HG02642 (cell line): Measurements from ENCODE around the gene CCDC91.
"Not testable (repeated sequence)": the region's sequence is repeated elsewhere in the genome, so short reads cannot be mapped to it uniquely, and the experiment has no call there.

Experiments used
- ATAC-seq: cut with Tn5 transposase; IDR thresholded peaks from one replicate; pipeline ENCODE4 v1.9.1; 2021; ENCODE audit warnings: mild to moderate bottlenecking; ENCODE audit not compliant: unreplicated experiment, poor library complexity

CCDC91 gene

DNA sequence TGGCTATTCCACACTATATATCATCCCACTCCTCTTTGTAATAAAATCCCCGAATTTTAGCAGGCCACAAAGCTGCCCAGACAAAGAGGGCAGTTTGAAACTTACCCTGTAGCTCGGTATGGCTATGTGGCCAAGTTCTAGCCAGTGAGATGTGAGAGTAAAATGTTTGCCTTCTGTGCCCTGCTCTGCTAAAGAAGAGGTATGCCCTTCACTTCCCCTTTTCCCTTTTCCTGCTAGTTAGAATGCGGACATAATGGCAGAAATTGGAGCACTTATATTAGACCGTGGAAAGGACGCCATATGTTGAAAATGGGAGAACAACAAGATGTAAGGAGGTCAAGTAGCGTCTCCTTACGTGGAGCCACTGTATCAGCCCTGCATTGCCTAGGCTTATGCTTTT is 11.5 kb upstream of the CCDC91 start:
- no peak for ATAC-seq

DNA sequence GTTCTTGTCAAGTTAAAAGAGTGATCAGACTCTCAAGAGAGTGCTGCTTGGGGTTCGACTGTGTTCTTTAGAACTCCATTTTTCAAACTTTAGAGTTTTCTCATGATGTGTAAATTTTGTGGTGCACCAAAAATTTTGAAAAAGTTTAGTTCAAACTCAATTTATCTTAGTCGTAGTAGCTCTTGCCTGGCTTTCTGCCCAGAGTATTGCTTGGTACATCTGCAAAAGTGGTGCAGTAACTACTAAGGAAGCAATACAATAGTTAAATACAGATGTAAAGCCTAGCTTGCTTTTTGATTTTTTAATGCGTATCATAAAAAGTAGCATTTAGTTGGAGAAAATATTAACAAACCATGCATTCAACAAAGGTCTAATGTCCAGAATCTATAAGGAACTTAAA is 9.5 kb upstream of the CCDC91 start:
- ATAC-seq, result no peak

DNA sequence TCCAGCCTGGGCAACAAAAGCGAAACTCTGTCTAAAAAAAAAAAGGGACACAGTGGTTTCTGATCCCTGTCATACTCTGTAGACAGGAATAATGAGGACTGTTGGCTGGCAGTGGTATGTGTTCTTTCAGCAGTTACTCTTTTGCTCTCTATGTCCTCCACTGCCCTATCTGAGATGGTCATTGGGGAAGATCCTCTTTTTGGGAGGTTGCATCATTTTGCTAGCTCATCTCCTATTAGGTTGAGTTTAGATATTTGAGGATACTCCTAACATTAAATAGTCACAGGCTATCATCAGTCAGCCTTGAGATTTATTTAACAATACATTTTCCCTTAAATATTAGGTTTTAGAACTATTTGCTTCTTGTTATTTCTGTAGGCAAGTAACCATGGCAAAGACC is 5.9 kb upstream of the CCDC91 start:
- no peak for ATAC-seq

DNA sequence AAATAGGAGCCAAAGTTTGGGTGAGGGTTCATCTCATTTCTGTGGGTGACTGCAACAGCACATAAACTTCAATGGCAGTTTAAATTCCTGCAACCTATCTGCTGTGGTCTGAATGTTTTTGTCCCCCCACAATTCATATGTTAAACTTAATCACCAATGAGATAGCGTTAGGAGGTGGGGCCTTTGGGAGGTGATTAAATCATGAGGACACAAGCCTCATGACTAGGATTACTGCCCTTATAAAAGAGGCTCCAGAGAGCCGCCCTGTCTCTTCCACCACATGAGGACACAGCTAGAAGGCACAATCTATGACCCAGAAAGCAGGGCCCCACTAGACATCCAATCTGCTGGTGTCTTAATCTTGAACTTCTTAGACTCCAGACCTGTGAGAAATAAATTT is 3.8 kb upstream of the CCDC91 start:
- ATAC-seq, result no peak

DNA sequence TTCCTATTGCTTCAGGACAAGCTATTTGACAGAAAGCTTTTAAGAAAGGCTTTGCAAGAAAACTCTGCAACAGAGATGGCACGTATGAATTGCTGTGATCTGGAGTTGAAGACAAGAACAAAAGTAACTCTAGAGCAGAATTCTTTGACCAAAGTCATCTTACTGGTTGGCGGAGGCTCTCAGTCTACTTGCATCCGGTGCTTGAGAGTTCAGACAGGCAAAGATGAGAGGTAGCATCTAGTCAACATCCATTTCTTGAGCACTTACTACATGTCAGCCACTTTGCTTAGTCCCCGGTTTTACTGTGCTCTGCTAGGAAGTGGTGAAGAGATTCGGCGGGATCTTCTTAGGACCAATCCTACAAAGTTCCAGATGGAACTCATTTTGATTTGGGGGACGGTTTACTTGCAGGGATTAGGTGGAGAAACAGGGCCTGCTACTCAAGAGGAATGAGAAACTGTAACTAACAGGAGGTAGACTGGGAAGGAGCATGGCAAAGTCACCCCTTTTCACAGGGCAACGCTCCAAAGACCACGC is 404 bp upstream of the CCDC91 start:
- ATAC-seq, result no peak

DNA sequence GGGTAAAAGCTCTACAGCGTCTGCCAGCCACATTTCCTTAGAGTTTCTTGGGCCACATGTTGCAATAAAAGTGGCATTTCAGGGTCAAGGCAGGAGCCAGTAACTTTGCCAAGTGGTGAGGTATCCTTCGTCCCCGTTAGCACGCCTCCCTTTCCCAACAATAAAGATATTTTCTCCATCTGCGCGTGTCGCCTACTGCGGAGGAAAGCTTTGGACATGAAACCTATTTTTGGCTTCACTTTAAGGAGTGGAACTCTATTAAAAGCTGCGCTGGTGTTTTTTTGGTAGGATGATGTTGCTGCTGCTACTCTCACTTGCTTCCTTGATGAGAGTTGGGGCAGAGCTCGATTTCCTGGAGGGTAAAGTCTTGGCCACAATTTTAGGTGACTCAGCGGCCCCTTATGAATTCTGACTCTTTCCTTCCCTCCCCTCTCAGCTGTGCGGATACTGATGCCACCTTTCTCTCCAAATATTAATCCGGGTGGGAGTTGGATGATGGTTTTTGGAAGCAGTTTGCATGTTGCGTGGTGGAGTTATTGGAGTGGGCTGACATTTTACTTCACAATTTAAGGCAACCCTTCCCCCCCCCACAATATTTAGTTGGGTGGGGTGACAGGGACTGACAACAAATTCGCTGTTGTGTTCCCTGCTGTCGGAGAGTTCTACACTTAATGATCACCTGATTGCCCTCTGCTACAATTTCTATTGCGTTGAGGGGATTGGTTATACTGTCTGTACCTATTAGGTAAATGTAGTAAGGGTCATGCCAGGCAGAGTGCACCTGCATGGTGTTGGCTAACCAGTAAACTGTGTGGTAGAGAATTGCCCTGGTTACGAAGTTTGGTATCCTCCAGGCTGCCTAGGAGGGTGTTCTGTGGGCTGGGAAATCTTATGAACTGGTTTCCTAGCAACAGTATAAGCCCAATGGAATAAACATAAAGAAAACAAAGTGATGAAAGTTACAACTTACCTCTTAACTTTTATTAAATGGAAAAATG is 1.1 kb downstream of the CCDC91 start:
- peak; percentile 8 for ATAC-seq

DNA sequence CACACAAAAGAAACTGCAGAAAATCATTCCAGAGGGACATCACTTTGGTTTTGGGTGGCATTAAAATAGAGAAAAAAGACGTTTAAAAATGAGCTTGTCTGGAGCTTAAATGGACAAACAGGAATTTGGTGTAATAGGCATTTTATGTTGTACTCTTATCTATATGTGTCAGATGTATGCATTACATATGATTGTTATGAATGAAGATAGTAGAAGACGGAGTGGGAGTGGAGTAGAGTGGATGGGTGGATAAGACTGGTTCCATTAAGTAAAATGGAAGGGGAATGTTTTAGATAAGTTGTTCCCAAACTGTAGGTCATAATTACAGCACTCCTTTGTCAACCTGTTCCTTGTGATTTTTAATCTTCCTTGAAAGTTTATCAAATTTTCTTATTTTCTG is 1.9 kb downstream of the CCDC91 start:
- no peak for ATAC-seq

DNA sequence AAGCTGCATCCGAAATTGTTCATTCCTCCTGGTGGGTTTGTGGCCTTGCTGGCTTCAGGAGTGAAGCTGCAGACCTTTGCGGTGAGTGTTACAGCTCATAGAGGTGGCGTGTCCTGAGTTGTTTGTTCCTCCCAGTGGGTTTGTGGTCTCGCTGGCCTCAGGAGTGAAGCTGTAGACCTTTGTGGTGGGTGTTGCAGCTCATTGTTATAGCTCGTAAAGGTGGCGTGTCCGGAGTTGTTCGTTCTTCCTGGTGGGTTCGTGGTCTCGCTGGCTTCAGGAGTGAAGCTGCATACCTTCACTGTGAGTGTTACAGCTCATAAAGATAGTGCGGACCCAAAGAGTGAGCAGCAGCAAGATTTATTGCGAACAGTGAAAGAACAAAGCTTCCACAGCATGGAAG is 4.4 kb downstream of the CCDC91 start:
- ATAC-seq, result not testable (repeated sequence)

DNA sequence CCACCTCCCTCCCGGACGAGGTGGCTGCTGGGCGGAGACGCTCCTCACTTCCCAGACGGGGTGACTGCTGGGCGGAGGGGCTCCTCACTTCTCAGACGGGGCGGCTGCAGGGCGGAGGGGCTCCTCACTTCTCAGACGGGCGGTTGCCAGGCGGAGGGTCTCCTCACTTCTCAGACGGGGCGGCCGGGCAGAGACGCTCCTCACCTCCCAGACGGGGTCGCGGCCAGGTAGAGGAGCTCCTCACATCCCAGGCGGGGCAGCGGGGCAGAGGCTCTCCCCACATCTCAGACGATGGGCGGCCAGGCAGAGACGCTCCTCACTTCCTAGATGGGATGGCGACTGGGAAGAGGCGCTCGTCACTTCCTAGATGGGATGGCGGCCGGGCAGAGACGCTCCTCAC is 10.9 kb downstream of the CCDC91 start:
- ATAC-seq, result not testable (repeated sequence)

DNA sequence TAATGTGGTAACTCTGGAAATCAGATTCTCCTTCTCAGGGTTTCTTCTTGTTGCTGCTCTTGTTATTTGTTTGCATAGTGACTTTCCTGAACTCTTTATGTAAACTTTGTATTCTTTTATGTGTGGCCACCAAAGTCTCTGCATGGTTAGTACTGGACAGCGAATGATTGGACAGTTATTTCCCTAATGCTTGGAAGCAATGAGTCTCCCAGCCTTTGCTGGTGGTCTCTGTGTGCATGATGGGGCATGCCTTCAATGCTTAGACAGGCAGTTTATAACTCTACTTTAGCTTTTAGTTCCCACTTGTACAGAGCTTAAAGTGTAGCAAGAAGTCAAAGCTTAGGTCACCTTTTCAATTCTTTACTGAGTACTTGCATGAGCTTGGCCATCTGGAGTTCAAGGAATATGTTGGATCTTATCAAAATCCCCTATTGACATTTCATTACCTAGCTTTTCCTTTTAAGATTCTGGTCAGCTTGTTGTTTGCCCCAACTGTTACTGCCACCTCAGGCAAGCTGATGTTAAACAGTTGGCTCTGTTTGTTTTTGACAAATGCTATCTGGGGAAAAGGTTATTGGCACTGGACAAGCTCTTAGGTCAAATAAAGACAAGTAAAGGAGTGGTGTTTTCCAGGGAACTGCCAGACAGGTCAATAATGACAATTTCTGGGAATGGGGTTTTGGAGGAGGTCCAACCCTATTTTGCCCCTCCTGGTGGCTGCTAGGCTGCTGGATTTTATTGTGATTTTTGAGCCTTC is 12.3 kb downstream of the CCDC91 start:
- no peak for ATAC-seq

DNA sequence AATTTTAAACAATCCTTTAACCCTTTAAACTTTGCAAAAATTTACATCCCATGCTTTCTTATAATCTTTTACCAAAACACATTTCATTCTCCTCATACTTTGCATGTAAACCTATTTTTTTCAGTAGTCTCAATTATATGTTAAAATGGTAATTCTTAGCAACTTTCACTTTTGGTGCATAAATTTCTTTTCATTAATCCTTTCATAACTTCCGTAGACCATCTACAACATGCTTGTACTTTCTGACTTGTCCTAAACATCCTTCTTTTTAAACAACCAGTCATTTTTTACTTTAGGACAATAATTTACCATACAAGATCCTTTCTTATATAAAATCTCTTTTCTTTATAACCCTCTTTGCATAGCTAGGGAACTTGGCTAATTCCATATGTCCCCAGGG is 19.5 kb downstream of the CCDC91 start:
- no peak for ATAC-seq

DNA sequence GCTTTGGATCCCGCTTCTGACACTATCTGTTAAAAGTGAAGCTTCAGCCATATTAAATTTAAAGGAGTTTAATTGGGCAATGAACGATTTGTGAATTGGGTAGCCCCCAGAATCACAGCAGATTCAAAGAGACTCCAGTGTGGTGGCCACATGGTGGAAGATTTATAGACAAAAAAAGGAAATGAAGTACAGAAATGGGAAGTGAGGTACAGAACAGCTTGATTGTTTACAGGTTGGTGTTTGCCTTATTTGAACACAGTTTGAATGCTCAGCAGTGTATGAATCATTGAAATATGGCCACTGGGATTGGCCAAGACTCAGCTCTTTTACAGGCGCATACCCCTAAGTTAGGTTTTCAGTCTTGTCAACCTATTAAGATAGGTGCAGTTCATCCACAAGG is 21.9 kb downstream of the CCDC91 start:
- no peak for ATAC-seq

DNA sequence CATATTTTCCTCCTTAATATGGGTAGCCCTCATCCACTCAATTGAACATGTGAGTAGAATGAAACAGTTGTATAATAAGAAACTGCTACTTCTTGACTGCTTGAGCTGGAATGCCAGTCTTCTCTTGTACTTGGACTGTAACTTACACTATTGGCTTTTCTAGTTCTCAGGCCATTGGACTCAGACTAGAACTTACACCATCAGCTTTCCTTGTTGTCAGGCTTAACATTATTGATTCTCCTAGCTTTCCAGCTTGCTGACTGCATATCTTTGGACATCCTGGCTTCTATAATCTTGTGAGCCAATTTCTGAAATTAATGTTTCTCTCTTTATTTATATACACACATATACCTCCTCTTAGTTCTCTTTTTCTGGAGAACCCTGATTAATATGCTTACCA is 24.8 kb downstream of the CCDC91 start:
- ATAC-seq, result no peak

DNA sequence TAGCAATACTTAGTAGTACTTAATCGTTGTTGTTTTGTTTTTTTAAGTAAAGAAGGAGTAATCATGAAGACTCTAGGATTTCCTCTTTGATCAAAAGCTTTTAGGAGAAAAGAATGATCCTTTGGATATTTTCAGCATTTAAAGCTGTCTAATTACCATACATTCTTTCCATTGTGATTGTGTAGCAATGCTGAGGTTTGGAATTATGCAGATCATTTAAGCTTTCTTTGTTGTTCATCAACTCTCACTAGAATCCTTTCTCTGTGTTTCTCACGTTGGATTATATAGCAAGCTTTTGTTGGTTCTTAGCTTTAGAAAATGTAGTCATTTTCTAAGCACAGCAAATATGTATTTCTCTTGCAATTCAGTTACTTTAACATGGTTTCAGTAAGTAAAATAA is 25.8 kb downstream of the CCDC91 start:
- no peak for ATAC-seq

DNA sequence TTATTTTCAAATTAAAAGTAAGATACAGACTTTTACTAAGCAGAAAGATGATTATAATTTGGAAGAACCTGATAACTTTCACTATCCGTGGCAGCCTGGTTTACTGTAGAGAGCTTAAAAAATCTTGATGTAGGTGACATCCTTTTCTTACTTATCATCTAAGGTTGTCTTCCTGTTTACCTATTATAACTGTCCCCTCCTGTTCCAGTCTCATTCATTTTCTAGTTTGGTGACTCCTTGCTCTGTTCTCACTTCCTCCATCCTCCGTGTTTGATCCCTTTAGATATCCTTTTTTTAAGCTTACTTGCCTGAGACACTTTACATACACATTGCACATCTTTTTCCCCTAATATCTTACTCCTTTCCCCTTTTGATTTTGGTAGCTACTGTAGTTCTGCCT is 27.5 kb downstream of the CCDC91 start:
- no peak for ATAC-seq

DNA sequence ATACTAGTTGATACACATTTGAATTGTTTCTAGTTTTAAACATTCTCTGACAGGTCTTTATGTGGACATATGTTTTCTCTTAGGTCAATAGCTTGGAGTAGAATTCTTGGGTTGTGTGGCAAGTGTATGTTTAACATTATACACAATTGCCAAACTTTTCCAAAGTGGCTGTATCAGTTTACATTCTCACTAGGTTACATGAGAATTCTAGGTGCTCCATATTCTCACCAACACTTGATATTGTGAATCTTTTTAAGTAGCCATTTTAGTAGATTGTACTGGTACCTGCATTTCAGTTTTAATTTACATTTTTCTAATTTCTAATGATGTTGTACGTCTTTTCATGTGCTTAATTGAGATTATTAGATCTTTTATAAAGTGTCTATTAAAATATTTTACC is 28.6 kb downstream of the CCDC91 start:
- ATAC-seq, result no peak

DNA sequence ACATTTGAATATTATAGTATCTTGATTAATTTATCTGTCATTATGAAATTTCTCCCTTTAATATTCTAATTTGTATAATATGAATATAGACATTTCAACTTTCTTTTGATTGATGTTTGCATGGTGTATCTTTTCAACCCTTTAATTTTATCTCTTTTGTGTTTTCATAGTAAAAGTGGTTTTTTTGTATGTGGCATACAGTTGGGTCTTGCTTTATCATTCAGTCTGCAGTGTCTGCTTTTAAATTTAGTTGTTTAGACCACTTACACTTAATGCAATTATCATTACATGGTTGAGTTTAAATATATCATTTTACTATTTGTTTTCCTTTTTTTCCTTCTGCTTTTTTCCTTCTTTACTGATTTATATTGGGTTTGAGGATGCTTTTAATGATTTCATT is 29.6 kb downstream of the CCDC91 start:
- no peak for ATAC-seq

DNA sequence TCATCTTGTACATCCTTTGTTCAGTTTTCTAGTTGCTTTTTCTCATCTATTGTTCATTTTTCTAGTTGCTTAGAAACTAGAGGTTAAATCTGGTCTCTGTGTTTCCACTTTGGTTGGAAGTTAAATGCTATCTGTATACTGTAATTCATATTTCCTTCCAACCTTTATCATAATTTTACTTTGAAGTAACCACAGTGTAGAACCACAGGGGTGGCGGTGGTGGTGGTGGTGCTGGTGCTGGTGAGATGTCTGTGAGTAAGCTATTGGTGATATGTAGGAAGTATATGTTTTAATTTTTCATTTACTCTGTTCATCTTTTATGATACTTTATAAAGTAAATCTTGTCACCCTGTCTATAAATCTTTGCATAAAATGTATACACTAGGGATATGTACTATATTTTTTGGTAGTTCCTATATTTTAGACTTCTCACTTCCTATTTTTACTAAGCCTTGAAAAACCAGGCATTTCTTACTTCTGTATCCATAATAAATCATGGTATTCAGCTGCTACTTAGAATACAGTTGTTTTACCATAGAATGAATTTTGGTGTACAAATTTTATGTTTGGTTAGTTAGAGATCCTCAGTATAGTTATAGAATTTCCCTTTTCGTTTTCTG is 31.9 kb downstream of the CCDC91 start:
- ATAC-seq, result no peak

DNA sequence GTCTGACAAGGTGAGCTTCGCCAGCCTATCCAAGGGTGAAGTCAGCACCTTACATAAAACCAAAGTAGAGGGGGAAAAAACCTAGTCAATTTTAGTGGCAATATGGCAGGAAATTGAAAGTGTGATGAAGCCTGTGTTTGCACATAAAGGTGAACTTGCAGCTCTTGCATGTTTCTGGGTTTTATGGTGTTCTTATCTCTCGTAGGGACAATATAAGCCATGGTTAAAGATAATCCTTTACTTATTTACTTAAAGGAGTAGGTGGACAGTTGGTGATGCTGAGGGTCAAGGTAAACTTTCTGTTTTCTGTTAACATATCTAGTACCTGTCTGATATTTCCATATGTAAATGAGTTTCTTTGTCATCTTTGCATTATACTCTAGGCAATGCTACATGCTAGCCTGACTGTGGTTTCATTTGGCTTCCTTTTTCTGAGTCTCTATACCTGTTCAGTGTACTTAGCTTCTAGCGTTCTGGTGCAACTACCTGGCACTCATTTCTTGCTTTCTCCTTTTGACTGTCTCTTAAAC is 32.8 kb downstream of the CCDC91 start:
- peak; percentile 95 for ATAC-seq

DNA sequence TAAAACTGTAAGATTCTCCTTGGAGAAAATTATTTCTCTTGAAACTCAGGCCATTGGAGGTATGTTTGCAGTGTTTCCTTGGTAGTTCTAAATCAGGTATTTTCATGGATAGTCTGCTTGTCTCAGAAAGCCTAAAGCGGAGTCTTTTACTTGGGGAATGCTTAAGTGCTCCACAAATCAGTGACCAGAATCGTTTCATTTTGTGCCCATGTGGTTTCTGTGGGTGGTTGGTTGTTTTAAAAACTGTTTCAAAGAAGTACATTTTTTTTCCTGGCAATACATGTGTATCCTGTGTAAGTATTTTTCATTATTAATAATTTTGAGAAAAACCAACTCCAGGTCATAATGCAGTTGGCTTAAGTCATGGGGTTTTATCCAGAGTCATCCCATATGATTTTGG is 33.6 kb downstream of the CCDC91 start:
- ATAC-seq, result peak; percentile 27

DNA sequence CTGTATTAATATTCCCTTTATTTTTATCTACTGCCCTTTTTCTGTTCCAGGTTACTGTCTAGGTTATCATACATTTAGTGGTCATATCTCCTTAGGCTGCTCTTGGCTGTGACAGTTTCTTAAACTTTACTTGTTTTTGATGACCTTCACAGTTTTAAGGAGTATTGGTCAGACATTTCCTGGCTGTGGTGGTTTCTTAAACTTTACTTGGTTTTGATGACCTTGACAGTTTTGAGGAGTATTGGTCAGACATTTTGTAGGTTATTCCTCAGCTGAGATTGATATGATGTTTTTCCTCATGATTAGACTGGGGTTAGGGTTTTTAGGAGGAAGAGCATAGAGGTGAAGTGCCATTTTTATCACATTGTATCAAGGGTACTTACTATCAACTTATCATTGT is 36.4 kb downstream of the CCDC91 start:
- no peak for ATAC-seq
